Testis (tissue), 2 donors: Measurements from ENCODE around the gene SLX4.

Source experiments
- CTCF ChIP-seq, 3 experiments: fragments of 450-650 bp in 2 of 3; fragments of 200-600 bp in 1 of 3; sonication (generic) in 1 of 3; IDR thresholded peaks; one replicate each; pipeline ENCODE4 v1.5.1; 2016 to 2019; ENCODE audit warnings: antibody characterized with exemption in 3 of 3, mild to moderate bottlenecking in 2 of 3, moderate library complexity in 1 of 3
- POLR2A ChIP-seq: fragments of 450-650 bp; IDR thresholded peaks from one replicate; pipeline ENCODE4 v1.6.1; 2017; ENCODE audit warnings: antibody characterized with exemption, mild to moderate bottlenecking, moderate library complexity

GRCh38 chr16:3595110-3595486 is 16.3 kb downstream of the SLX4 start:
- TF ChIP-seq CTCF (IDR thresholded peaks at IDR 0.05): no peak
- TF ChIP-seq POLR2A: no peak
